ENCODE data around the gene CLMN. TPM values are rescaled to one million over a fixed set of nuclear protein-coding genes. Genes with fewer than 3 reads are reported as not detected.

The CLMN gene
- total RNA-seq, 1 donor = 1.1 TPM

DNA sequence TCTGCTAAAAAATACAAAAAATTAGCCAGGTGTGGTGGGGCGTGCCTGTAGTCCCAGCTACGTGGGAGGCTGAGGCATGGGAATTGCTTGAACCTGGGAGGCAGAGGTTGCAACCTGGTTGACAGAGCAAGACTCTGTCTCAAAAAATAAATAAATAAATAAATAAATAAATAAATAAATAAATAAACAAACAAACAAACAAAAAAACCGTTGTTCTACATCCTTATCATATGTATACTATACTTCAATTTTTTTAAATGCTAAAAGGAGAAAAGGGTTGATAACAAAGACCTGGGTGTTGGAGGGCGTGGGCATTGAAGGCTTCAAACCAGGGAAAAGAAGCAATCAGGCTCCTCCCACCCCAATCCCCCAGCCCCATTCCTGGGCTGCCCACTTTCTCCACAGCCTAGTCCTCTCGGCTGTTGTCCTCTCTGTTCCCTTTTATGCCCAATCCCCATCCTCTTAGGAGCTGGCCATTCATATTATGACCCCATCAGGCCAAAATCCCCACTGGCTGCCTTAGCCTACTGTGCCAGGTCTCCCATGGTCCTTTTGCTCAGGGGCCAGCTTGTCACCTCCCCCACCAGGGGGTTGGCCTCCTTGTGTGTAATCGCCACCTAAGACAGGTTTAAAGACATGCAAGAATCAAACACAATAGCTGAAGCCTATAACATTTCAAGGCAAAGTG, 30.2 kb downstream of the CLMN start:
- DNase-seq (ENCODE audit: insufficient read length, low spot score, missing footprints) = no peak
- TF ChIP-seq, protein P1, sequence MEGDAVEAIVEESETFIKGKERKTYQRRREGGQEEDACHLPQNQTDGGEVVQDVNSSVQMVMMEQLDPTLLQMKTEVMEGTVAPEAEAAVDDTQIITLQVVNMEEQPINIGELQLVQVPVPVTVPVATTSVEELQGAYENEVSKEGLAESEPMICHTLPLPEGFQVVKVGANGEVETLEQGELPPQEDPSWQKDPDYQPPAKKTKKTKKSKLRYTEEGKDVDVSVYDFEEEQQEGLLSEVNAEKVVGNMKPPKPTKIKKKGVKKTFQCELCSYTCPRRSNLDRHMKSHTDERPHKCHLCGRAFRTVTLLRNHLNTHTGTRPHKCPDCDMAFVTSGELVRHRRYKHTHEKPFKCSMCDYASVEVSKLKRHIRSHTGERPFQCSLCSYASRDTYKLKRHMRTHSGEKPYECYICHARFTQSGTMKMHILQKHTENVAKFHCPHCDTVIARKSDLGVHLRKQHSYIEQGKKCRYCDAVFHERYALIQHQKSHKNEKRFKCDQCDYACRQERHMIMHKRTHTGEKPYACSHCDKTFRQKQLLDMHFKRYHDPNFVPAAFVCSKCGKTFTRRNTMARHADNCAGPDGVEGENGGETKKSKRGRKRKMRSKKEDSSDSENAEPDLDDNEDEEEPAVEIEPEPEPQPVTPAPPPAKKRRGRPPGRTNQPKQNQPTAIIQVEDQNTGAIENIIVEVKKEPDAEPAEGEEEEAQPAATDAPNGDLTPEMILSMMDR (IDR thresholded peaks at IDR 0.05; ENCODE audit: extremely low read depth, low read depth, low read length) = no peak
- no peaks in the 10 kb centered on the region for H4K20me1 ChIP-seq (ENCODE audit: insufficient read depth, low read length)
- H3K9me3 ChIP-seq (ENCODE audit: low read depth, low read length) = no peaks in the 10 kb centered on the region
- H3K27ac ChIP-seq (ENCODE audit: low read depth, low read length) = no peak overlapping the region
- H3K36me3 ChIP-seq (ENCODE audit: insufficient read depth, low read length) = no peaks in the 10 kb centered on the region
- H2AFZ ChIP-seq (ENCODE audit: low read length) = no peak overlapping the region
- H3K4me2 ChIP-seq (ENCODE audit: insufficient read depth, low read length) = no peak overlapping the region
- H3K27me3 ChIP-seq (ENCODE audit: insufficient read depth, low read length) = no peaks in the 10 kb centered on the region
- no peaks in the 10 kb centered on the region for H3K4me1 ChIP-seq (ENCODE audit: insufficient read depth, low read length)
- H3K79me2 ChIP-seq (ENCODE audit: insufficient read depth, low read length) = no peaks in the 10 kb centered on the region
- no peak overlapping the region for H3K4me3 ChIP-seq (ENCODE audit: insufficient read depth, low read length)

DNA sequence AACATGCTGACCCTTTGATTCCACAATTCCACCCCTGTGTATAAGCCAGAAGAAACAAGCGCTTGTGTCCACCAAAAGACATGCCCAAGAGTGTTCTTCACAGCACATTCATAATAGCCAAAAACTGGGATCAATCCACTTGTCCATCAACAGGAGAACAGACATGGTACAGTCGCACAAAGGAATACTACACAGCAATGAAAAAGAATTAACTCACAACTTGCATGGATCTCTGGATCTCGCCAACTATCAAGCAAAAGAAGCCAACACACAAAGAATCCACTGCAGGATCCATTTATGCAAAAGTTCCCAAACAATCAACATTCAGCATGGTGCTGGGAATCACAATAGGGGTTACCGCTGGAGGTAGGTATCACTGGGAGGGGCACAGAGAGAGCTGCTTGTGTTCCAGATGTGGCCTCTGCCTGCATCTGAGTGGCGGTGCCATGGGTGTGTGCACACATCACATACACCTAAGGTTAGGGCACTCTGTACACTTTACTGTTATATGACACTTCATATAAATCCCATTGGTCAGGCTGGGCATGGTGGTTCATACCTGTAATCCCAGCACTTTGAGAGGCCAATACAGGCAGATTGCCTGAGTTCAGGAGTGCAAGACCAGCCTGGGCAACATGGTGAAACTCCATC, 30.9 kb downstream of the CLMN start:
- H3K27ac ChIP-seq (ENCODE audit: low read depth, low read length) = no peak overlapping the region
- no peaks in the 10 kb centered on the region for H3K27me3 ChIP-seq (ENCODE audit: insufficient read depth, low read length)
- no peak overlapping the region for H2AFZ ChIP-seq (ENCODE audit: low read length)
- H3K4me3 ChIP-seq (ENCODE audit: insufficient read depth, low read length) = no peak overlapping the region
- H3K36me3 ChIP-seq (ENCODE audit: insufficient read depth, low read length) = no peaks in the 10 kb centered on the region
- no peaks in the 10 kb centered on the region for H3K9me3 ChIP-seq (ENCODE audit: low read depth, low read length)
- H3K79me2 ChIP-seq (ENCODE audit: insufficient read depth, low read length) = no peaks in the 10 kb centered on the region
- TF ChIP-seq, protein P1 (IDR thresholded peaks at IDR 0.05; ENCODE audit: extremely low read depth, low read depth, low read length) = no peak
- no peaks in the 10 kb centered on the region for H4K20me1 ChIP-seq (ENCODE audit: insufficient read depth, low read length)
- H3K4me1 ChIP-seq (ENCODE audit: insufficient read depth, low read length) = no peaks in the 10 kb centered on the region
- DNase-seq (ENCODE audit: insufficient read length, low spot score, missing footprints) = no peak
- no peak overlapping the region for H3K4me2 ChIP-seq (ENCODE audit: insufficient read depth, low read length)

- Histone ChIP-seq H3K4me3 (ENCODE audit: insufficient read depth, low read length) (no peak overlapping the region), H4K20me1 (ENCODE audit: insufficient read depth, low read length) (no peaks in the 10 kb centered on the region), H2AFZ (ENCODE audit: low read length) (no peak overlapping the region), H3K36me3 (ENCODE audit: insufficient read depth, low read length) (no peaks in the 10 kb centered on the region), H3K79me2 (ENCODE audit: insufficient read depth, low read length) (no peaks in the 10 kb centered on the region), H3K9me3 (ENCODE audit: low read depth, low read length) (no peaks in the 10 kb centered on the region), H3K27me3 (ENCODE audit: insufficient read depth, low read length) (no peaks in the 10 kb centered on the region), H3K4me1 (ENCODE audit: insufficient read depth, low read length) (no peaks in the 10 kb centered on the region), H3K27ac (ENCODE audit: low read depth, low read length) (no peak overlapping the region), H3K4me2 (ENCODE audit: insufficient read depth, low read length) (no peak overlapping the region)
- TF ChIP-seq, protein P1 (IDR thresholded peaks at IDR 0.05; ENCODE audit: extremely low read depth, low read depth, low read length) = no peak
- DNase-seq (ENCODE audit: insufficient read length, low spot score, missing footprints) = no peak
Observed at GRCh38 chr14:95287176-95287754, 32.4 kb downstream of the CLMN start.

DNA sequence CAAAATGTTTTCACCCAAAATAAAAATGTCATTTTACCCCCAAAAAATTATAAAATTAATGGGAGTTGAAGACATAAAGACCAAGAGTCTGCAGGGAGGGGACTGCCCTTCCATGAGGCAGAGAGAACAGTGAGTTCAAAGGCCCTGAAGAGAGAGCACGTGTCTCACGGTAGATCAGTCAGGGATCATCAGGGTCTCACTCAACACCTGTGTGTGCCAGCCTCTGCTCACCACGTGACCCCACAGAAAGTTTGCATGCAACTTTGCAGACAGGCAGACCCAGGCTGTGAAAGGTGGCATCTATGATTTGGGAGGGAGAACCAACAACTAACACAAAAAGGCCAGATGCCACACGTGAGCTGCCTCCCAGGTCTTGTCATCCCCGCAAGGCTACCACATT, 33.1 kb downstream of the CLMN start:
- TF ChIP-seq, protein P1 (IDR thresholded peaks at IDR 0.05; ENCODE audit: extremely low read depth, low read depth, low read length) = no peak
- H3K4me3 ChIP-seq (ENCODE audit: insufficient read depth, low read length) = no peak overlapping the region
- H3K4me1 ChIP-seq (ENCODE audit: insufficient read depth, low read length) = no peaks in the 10 kb centered on the region
- no peaks in the 10 kb centered on the region for H4K20me1 ChIP-seq (ENCODE audit: insufficient read depth, low read length)
- no peaks in the 10 kb centered on the region for H3K9me3 ChIP-seq (ENCODE audit: low read depth, low read length)
- no peak for DNase-seq (ENCODE audit: insufficient read length, low spot score, missing footprints)
- H3K27me3 ChIP-seq (ENCODE audit: insufficient read depth, low read length) = no peaks in the 10 kb centered on the region
- no peaks in the 10 kb centered on the region for H3K36me3 ChIP-seq (ENCODE audit: insufficient read depth, low read length)
- H2AFZ ChIP-seq (ENCODE audit: low read length) = no peak overlapping the region
- H3K4me2 ChIP-seq (ENCODE audit: insufficient read depth, low read length) = no peak overlapping the region
- H3K79me2 ChIP-seq (ENCODE audit: insufficient read depth, low read length) = no peaks in the 10 kb centered on the region
- H3K27ac ChIP-seq (ENCODE audit: low read depth, low read length) = no peak overlapping the region
